ENCODE data around the gene IL36G.

The IL36G gene

DNA sequence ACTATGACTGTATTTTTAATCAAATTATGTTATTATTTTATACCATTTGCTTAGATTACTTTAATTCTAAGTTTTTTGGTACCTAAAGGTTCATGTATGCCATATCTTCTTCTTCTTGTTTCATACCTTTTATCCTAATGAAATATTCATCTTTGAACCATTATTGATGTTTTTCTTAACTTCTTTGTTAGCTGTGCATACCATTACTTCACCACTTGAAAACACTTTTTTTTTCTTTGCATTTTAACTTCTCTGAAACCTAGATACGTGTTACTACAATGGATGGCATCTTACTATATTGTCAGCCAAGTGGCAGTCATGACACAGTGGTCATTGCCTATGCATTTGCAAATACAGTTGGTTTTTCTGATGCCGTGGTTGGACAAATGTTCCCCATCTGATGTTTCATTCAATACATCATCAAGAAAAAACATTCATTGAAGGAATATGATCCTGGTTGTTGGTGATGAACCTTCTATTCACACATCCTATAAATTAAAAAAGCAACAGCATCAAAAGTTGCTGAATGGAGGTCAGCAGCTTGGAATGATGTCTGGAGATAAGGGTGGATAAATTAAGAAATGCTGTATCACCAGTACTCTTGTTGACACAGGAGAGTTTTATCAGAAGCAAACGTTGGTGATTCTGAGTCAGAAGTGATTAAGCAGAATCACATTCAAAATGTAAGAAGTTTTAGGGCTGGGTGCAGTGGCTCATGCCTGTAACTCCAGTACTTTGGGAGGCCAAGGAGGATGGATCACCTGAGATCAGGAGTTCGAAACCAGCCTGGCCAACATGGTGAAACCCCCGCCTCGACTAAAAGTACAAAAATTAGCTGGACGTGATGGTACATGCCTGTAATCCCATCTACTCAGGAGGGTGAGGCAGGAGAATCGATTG, 34.9 kb downstream of the IL36G start:
- Histone ChIP-seq H3K4me3 (ENCODE audit: low read depth, low read length) (no peak overlapping the region), H3K36me3 (no peaks in the 10 kb centered on the region), H3K9me3 (ENCODE audit: severe bottlenecking) (no peaks in the 10 kb centered on the region), H3K27ac (no peak overlapping the region), H3K27me3 (ENCODE audit: insufficient read depth, low read depth, severe bottlenecking) (no peaks in the 10 kb centered on the region)
- DNase-seq = no peak
- TF ChIP-seq, protein P1, sequence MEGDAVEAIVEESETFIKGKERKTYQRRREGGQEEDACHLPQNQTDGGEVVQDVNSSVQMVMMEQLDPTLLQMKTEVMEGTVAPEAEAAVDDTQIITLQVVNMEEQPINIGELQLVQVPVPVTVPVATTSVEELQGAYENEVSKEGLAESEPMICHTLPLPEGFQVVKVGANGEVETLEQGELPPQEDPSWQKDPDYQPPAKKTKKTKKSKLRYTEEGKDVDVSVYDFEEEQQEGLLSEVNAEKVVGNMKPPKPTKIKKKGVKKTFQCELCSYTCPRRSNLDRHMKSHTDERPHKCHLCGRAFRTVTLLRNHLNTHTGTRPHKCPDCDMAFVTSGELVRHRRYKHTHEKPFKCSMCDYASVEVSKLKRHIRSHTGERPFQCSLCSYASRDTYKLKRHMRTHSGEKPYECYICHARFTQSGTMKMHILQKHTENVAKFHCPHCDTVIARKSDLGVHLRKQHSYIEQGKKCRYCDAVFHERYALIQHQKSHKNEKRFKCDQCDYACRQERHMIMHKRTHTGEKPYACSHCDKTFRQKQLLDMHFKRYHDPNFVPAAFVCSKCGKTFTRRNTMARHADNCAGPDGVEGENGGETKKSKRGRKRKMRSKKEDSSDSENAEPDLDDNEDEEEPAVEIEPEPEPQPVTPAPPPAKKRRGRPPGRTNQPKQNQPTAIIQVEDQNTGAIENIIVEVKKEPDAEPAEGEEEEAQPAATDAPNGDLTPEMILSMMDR (IDR thresholded peaks at IDR 0.05; ENCODE audit: low read depth, low read length) = no peak

DNA sequence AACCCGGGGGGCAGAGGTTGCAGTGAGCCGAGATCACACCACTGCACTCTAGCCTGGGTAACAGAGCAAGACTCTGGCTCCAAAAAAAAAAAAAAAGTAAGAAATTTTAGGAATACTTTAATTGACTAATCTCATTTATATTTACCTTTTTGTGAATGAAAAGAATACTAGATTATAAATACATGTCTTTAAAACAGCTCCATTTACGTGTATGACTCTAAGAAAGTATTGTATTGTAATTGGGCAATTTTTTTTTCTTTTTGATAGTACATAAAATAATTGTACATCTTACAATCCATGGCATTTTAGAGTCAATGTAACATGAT, 35.5 kb downstream of the IL36G start:
- Histone ChIP-seq H3K27ac (no peak overlapping the region), H3K36me3 (no peaks in the 10 kb centered on the region), H3K9me3 (ENCODE audit: severe bottlenecking) (no peaks in the 10 kb centered on the region), H3K4me3 (ENCODE audit: low read depth, low read length) (no peak overlapping the region), H3K27me3 (ENCODE audit: insufficient read depth, low read depth, severe bottlenecking) (no peaks in the 10 kb centered on the region)
- TF ChIP-seq, protein P1 (IDR thresholded peaks at IDR 0.05; ENCODE audit: low read depth, low read length) = no peak
- DNase-seq = no peak

DNA sequence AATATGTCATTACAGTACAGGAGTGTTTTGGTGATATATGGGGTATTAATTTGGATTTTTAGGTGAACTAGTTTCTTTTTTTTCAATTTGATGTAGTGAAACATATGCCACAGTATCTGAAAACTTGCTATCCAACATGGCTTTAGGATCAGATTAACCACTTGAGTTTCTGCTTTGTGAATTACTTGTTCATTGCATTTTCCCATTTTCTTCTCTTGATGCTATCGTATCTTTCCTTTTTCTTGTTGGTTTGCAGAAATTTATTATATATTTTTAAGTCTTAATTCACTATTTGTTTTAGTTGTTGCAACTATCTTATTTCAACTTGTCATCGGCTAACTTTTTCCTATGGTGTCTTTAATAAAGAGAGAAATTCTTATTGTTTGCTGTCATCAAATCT, 36.3 kb downstream of the IL36G start:
- H3K27ac ChIP-seq = no peak overlapping the region
- no peaks in the 10 kb centered on the region for H3K9me3 ChIP-seq (ENCODE audit: severe bottlenecking)
- H3K27me3 ChIP-seq (ENCODE audit: insufficient read depth, low read depth, severe bottlenecking) = no peaks in the 10 kb centered on the region
- no peak for DNase-seq
- no peak overlapping the region for H3K4me3 ChIP-seq (ENCODE audit: low read depth, low read length)
- TF ChIP-seq, protein P1 (IDR thresholded peaks at IDR 0.05; ENCODE audit: low read depth, low read length) = no peak
- no peaks in the 10 kb centered on the region for H3K36me3 ChIP-seq

DNA sequence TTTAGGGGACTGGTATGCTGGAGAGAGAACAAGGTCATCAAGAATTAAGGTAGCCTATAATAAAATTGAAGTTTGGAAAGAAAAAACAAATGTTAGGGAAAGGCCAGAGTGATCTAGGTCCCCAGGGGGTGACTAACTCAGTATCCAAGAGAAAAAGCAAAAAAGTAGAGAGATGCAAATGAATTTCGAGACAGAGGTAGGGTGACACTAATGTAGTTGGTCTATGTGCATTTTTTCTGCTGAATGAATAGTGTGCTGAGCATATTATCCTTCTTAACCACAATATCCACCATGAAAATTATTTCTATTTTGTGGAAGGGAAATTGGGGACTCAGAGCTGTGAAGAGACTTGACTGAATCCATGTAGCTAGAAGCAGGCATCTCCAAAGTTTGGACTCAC, 37.2 kb downstream of the IL36G start:
- Histone ChIP-seq H3K9me3 (ENCODE audit: severe bottlenecking) (no peaks in the 10 kb centered on the region), H3K36me3 (no peaks in the 10 kb centered on the region), H3K27me3 (ENCODE audit: insufficient read depth, low read depth, severe bottlenecking) (no peaks in the 10 kb centered on the region), H3K27ac (no peak overlapping the region), H3K4me3 (ENCODE audit: low read depth, low read length) (no peak overlapping the region)
- DNase-seq = no peak
- TF ChIP-seq, protein P1 (IDR thresholded peaks at IDR 0.05; ENCODE audit: low read depth, low read length) = no peak

DNA sequence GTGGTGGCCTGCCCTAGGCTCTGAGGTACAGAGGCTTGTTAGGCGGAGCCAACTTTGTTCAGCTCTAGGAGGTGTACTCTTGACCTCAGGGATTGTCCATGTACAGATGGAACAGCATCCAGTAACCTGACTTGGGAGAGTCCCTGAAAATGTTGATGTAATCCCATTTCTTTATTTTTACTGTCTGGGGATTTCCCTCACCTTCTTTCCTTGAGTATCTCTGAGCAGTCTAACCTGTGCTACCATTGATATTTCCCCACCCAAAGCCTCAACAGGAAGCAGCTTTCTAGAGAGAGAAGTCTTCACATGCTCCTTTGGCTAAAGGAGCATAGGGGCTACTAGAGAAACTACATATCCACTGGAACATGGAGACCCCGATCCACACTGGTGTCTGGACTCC, 37.8 kb downstream of the IL36G start:
- Histone ChIP-seq H3K9me3 (ENCODE audit: severe bottlenecking) (no peaks in the 10 kb centered on the region), H3K4me3 (ENCODE audit: low read depth, low read length) (no peak overlapping the region), H3K36me3 (no peaks in the 10 kb centered on the region), H3K27me3 (ENCODE audit: insufficient read depth, low read depth, severe bottlenecking) (no peaks in the 10 kb centered on the region), H3K27ac (no peak overlapping the region)
- DNase-seq = no peak
- TF ChIP-seq, protein P1 (IDR thresholded peaks at IDR 0.05; ENCODE audit: low read depth, low read length) = no peak

DNA sequence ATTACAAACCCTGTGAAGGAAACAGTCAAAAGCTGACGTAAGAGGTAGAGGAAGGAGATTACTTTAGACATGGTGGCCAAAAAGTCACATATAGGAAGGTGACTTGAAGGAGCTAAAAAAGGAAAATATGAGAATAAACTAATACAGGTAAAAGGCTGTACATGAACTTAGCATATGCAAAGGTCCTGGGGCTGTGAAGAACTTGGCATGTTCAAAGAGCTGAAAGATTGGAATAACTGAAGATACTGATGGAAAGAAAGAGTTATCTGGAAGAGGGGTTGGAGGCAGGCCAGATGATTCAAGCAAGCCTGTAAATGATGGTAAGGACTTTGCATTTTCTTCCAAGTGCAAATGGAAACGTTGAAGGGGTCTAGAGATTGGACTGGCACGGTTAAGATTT, 40.7 kb downstream of the IL36G start:
- TF ChIP-seq, protein P1 (IDR thresholded peaks at IDR 0.05; ENCODE audit: low read depth, low read length) = no peak
- DNase-seq = no peak
- Histone ChIP-seq H3K27ac (no peak overlapping the region), H3K4me3 (ENCODE audit: low read depth, low read length) (no peak overlapping the region), H3K27me3 (ENCODE audit: insufficient read depth, low read depth, severe bottlenecking) (no peaks in the 10 kb centered on the region), H3K36me3 (no peaks in the 10 kb centered on the region), H3K9me3 (ENCODE audit: severe bottlenecking) (no peaks in the 10 kb centered on the region)

Data from WERI-Rb-1 (cell line).